HL-60 (cell line): ENCODE measurements around the gene ADAMTS17.

ENCODE experiments used
- CTCF ChIP-seq: IDR thresholded peaks from one replicate; pipeline ENCODE4 v1.5.1; 2011; ENCODE audit warnings: low read length, control low read depth, inconsistent platforms; ENCODE audit not compliant: insufficient read depth
- GABPA ChIP-seq: IDR thresholded peaks from 2 replicates; pipeline ENCODE4 v1.6.1; 2012; ENCODE audit warnings: low read depth
- SPI1 ChIP-seq: IDR thresholded peaks from 2 replicates; pipeline ENCODE4 v1.6.1; 2012; ENCODE audit warnings: low read depth, mild to moderate bottlenecking, borderline replicate concordance
- TF ChIP-seq, protein P1 (sequence below): IDR thresholded peaks from 2 replicates; pipeline ENCODE4 v1.6.1; 2012; ENCODE audit warnings: low read depth; ENCODE audit not compliant: insufficient replicate concordance

DNA sequence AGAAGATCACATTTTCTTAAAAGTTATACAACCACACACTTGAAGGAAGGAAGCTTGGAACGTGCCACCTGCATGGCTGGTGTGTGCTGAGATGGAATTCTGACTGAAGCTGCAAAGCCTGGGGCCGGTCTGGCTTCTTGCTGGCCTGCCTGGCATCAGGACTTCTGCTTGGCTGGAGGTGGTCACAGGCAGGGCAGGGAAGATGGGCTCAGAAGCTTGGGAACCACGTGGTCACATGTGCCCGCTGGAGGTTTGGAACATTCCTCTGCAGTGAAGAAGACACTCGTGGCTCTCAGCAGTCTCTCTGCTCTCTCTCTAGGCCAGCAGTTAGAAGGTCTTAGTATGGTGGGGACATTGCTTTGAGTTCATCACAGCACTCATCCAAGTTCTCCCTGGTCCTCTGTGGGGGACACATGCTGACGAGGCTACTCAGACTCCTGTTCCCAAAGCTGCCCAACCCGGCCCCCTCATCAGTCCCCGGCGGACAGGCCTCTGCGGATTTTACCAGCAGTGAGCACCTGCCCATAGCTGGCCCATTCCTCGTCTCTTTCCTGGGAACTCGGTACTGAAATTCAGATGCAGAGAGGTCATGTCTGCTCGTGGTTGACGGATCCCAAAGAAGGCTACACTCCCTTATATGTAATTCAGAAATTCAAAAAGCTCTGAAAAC lies 229.0 kb downstream of the ADAMTS17 start:
- no peak for TF ChIP-seq CTCF
- TF ChIP-seq SPI1 = no peak
- no peak for TF ChIP-seq GABPA
- TF ChIP-seq, protein P1, sequence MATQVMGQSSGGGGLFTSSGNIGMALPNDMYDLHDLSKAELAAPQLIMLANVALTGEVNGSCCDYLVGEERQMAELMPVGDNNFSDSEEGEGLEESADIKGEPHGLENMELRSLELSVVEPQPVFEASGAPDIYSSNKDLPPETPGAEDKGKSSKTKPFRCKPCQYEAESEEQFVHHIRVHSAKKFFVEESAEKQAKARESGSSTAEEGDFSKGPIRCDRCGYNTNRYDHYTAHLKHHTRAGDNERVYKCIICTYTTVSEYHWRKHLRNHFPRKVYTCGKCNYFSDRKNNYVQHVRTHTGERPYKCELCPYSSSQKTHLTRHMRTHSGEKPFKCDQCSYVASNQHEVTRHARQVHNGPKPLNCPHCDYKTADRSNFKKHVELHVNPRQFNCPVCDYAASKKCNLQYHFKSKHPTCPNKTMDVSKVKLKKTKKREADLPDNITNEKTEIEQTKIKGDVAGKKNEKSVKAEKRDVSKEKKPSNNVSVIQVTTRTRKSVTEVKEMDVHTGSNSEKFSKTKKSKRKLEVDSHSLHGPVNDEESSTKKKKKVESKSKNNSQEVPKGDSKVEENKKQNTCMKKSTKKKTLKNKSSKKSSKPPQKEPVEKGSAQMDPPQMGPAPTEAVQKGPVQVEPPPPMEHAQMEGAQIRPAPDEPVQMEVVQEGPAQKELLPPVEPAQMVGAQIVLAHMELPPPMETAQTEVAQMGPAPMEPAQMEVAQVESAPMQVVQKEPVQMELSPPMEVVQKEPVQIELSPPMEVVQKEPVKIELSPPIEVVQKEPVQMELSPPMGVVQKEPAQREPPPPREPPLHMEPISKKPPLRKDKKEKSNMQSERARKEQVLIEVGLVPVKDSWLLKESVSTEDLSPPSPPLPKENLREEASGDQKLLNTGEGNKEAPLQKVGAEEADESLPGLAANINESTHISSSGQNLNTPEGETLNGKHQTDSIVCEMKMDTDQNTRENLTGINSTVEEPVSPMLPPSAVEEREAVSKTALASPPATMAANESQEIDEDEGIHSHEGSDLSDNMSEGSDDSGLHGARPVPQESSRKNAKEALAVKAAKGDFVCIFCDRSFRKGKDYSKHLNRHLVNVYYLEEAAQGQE = no peak
